ES-I3 (cell line): Measurements from ENCODE around the gene PLD2.
"Not testable (repeated sequence)": the region's sequence is repeated elsewhere in the genome, so short reads cannot be mapped to it uniquely, and the experiment has no call there.

Experiments used
- H3K36me3 ChIP-seq: 2 replicates; pipeline ENCODE4 v1.6.1; 2013; ENCODE audit warnings: mild to moderate bottlenecking, low read length, control low read depth, moderate library complexity; ENCODE audit not compliant: insufficient read depth
- H3K4me1 ChIP-seq: 2 replicates; pipeline ENCODE4 v1.6.1; 2013; ENCODE audit warnings: mild to moderate bottlenecking, control low read depth, low read length; ENCODE audit not compliant: insufficient read depth
- H3K9ac ChIP-seq: 2 replicates; pipeline ENCODE4 v1.6.1; 2013; ENCODE audit warnings: low read depth, mild to moderate bottlenecking, low read length, moderate library complexity
- H3K9me3 ChIP-seq: 2 replicates; pipeline ENCODE4 v1.6.1; 2013; ENCODE audit warnings: mild to moderate bottlenecking, low read length, moderate library complexity; ENCODE audit not compliant: control insufficient read depth, insufficient read depth

Gene PLD2

GRCh38 chr17:4807605-4808377 is 839 bp downstream of the PLD2 start:
- Histone ChIP-seq H3K4me1 (no peaks in the 10 kb centered on the region; the same call in 1 of the 2 replicates), H3K9ac (peak overlapping the region; percentile 51; the same call in 1 of the 2 replicates), H3K36me3 (peaks cover 5% of the 10 kb centered on the region), H3K9me3 (no peaks in the 10 kb centered on the region)

DNA sequence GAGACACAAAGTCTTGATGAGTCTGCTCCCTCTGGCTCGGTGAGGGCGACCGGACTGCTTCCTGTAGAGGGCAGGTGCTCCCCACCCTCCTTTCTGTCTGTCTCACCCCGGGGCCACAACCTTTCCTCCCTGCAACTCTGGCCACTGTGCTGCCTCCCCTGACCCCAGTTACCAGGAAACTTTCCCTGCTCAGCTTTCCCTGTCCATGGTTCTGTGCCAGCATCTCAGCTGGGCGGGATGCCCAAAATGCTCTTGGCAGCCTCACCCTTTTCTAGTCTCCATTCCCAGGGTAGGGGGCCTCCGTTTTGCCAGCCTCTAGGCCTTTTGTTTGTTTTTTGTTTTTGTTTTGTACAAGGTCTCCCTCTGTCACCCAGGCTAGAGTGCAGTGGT is 1.4 kb downstream of the PLD2 start:
- Histone ChIP-seq H3K36me3 (peaks cover 5% of the 10 kb centered on the region), H3K9me3 (no peaks in the 10 kb centered on the region), H3K4me1 (no peaks in the 10 kb centered on the region; the same call in 1 of the 2 replicates), H3K9ac (no peak overlapping the region)

- H3K9me3 ChIP-seq: no peaks in the 10 kb centered on the region
- no peaks in the 10 kb centered on the region; the same call in 1 of the 2 replicates for H3K4me1 ChIP-seq
- peaks cover 5% of the 10 kb centered on the region for H3K36me3 ChIP-seq
- no peak overlapping the region for H3K9ac ChIP-seq
These were observed 3.8 kb downstream of the PLD2 start for GRCh38 chr17:4810696-4811290.

- Histone ChIP-seq H3K36me3 (peaks cover 5% of the 10 kb centered on the region), H3K9me3 (no peaks in the 10 kb centered on the region), H3K9ac (no peak overlapping the region), H3K4me1 (no peaks in the 10 kb centered on the region; the same call in 1 of the 2 replicates)
These were observed 4.5 kb downstream of the PLD2 start for GRCh38 chr17:4811471-4811870.

DNA sequence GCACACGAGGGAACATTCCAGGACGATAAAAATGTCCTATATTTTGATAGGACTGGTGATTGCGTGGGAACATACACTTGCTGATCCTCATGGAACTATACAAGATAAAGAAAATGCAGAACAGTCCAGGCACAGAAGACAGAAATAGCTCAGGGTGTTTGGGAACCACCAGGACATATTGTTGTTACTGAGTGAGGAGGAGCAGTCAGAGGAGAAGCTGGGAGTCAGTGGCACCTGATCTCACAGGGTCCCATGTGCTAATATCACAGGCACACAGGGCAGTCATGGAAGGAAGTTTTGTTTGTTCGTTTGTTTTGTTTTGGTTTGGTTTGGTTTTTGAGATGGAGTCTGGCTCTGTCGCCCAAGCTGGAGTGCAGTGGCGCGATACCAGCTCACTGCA is 5.7 kb downstream of the PLD2 start:
- H3K36me3 ChIP-seq: peaks cover 5% of the 10 kb centered on the region

DNA sequence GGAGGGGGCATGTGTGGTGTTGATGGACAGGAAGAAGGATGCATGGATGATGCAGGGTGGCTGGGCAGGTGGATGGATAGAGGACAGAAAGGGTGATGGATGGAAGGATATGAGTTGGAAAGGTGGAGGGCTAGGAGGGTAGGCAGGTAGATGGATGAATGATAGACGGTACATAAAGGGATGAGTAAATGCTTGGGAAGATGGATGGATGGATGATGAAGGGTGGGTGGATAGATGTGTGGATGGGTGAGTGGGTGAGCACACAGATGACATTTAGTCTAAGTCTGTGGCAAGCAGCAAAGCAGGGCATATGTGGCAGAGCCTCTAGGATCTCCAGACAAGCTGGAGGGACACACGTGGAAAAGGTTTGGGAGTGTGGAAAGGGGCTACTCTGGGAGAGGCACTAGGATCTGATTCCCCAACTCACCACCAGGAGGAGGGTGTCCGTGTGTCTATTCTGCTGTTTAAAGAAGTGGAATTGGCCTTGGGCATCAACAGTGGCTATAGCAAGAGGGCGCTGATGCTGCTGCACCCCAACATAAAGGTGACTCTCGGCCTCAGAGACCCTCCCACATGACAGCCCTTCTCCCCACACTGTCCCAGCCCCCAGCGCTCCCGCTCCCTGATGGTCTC is 8.2 kb downstream of the PLD2 start:
- H3K36me3 ChIP-seq: no peaks in the 10 kb centered on the region; the same call in 1 of the 2 replicates
- H3K4me1 ChIP-seq: no peaks in the 10 kb centered on the region
- no peak overlapping the region for H3K9ac ChIP-seq
- H3K9me3 ChIP-seq: no peaks in the 10 kb centered on the region

More for the DNA sequence above, 5.7 kb downstream of the PLD2 start:
- Histone ChIP-seq H3K9me3 (no peaks in the 10 kb centered on the region), H3K9ac (no peak overlapping the region), H3K4me1 (no peaks in the 10 kb centered on the region; the same call in 1 of the 2 replicates)

DNA sequence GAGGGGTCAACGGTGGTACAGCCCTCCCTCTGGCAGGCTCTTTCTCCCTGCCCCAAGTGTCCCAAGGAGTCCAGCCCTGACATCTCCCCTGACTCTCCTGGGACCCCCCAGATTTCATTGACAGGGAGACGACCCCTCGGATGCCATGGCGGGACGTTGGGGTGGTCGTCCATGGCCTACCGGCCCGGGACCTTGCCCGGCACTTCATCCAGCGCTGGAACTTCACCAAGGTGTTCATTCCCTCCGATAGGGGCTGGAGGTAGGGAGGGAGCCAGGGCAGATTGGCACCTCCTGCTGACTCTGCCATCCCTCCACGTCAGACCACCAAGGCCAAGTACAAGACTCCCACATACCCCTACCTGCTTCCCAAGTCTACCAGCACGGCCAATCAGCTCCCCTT is 9.9 kb downstream of the PLD2 start:
- Histone ChIP-seq H3K36me3 (no peaks in the 10 kb centered on the region), H3K4me1 (no peaks in the 10 kb centered on the region), H3K9ac (no peak overlapping the region), H3K9me3 (no peaks in the 10 kb centered on the region)

- Histone ChIP-seq H3K9me3 (no peaks in the 10 kb centered on the region), H3K36me3 (no peaks in the 10 kb centered on the region), H3K4me1 (no peaks in the 10 kb centered on the region), H3K9ac (no peak overlapping the region)
These were observed 11.3 kb downstream of the PLD2 start for GRCh38 chr17:4818276-4818675.

GRCh38 chr17:4822835-4823234 is 15.9 kb downstream of the PLD2 start:
- Histone ChIP-seq H3K4me1 (0 out of 2 replicates have a peak, but pooled peaks cover 4% of the 10 kb centered on the region), H3K36me3 (no peaks in the 10 kb centered on the region), H3K9ac (no peak overlapping the region), H3K9me3 (no peaks in the 10 kb centered on the region)

DNA sequence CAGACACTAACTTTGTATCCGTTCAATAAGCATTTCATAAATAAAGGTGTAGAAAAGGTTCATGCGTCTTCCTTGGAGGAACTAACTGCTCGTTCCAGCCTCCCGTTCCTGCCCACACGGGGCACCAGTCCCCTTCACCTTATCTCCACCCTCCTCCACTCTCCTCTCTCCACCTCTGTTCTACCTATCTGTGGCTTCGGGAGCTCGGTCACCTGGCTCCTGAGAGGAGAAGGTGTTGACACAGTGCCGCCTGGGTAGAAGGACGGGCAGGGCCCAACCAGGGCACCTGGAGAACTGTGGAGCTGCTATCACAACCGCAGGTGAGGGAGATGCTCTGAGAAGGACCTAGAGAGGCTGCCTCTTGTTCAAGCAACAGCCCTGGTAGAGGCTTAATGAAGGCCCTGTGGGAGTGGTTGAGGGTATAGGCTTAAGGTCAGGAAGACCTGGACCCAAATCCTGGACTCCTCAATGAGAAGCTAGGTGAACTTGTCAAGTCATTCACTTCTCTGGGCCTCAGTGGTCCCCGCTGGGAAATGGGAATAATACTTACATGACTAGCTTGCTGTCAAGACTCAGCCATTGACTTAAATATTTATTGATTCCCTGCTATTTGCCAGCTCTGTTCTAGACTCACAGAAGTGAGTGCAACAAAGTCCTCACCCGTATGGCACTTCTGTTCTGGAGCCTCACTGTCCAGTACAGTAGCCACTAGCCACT is 16.6 kb downstream of the PLD2 start:
- Histone ChIP-seq H3K4me1 (0 out of 2 replicates have a peak, but pooled peaks cover 4% of the 10 kb centered on the region), H3K9ac (no peak overlapping the region), H3K9me3 (no peaks in the 10 kb centered on the region), H3K36me3 (no peaks in the 10 kb centered on the region)

- 0 out of 2 replicates have a peak, but pooled peaks cover 4% of the 10 kb centered on the region for H3K4me1 ChIP-seq
- no peak overlapping the region; the same call in 1 of the 2 replicates for H3K9ac ChIP-seq
These were observed 20.4 kb downstream of the PLD2 start for GRCh38 chr17:4827399-4827798.

DNA sequence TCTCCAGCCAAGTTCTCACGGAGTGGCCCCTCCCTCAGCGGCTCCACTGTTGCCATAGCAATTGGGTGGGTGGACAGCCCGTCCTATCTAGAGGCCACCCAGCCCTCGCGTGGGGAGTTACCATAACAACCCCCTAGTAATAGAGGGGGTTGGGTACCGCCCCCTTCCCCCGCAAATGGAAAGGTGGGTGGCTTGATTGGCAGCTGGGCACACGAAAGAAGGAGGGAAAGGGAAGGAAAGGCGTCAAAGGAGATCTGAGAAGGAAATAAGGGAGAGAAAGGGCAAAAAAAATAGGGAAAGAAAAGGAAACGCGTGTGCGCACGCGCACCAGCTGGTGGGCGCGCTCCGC is 25.9 kb downstream of the PLD2 start:
- H3K4me1 ChIP-seq: peaks cover 12% of the 10 kb centered on the region
- peak overlapping the region; percentile 80 for H3K9ac ChIP-seq
- H3K9me3 ChIP-seq, H3K36me3 ChIP-seq: not testable (repeated sequence)

More at GRCh38 chr17:4827399-4827798, 20.4 kb downstream of the PLD2 start:
- H3K36me3 ChIP-seq: no peaks in the 10 kb centered on the region
- H3K9me3 ChIP-seq: no peaks in the 10 kb centered on the region

GRCh38 chr17:4833178-4833940 is 26.4 kb downstream of the PLD2 start, which contains the start of gene MINK1:
TSS of gene MINK1 (plus strand) at chr17:4833340. CDS start at chr17:4833584, 244 bp downstream.
- H3K4me1 ChIP-seq: peaks cover 12% of the 10 kb centered on the region
- H3K9me3 ChIP-seq: no peaks in the 10 kb centered on the region
- H3K9ac ChIP-seq: peak within 1 kb of the TSS; percentile 80
- peaks cover 7% of the 10 kb centered on the region; the same call in 1 of the 2 replicates for H3K36me3 ChIP-seq
